ENCODE measurements around the gene ASAH2.

The ASAH2 gene

DNA sequence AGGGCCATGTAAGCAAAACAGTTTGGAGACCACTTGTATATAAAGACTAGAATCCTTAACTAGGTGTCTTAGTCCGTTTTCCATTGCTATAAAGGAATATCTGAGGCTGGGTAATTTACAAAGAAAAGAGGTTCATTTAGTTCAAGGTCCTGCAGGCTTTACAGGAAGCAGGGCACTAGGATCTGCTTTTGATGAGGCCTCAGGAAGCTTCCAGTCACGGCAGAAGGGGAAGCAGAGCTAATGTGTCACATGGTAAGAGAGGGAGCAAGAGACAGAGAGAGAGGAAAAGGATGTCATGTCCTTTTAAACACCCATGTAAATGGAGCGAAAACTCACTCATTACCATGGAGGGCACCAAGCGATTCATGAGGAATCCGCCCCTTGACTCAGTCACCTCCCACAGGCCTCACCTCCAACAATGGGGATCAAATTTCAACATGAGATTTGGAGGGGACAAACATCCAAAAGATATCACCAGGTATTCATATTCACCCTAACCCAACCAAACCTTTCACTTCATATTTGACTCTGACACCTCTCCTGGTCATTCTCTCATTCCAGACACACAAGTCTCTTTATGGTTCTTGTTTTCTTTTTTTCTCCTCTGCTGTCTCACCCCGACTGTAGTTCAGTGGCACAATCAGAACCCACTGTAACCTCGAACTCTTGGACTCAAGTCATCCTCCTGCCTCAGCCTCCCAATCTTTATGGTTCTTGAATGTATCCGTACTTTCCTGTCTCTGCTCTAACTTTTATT, 30.1 kb upstream of the ASAH2 start:
- H3K4me1 ChIP-seq: no peaks in the 10 kb centered on the region
- H3K27me3 ChIP-seq: no peaks in the 10 kb centered on the region; the same call in none of the 2 replicates
- no peak for DNase-seq
- H3K9me3 ChIP-seq: no peaks in the 10 kb centered on the region
- TF ChIP-seq CTCF (IDR thresholded peaks at IDR 0.05; ENCODE audit: low read depth, low read length): no peak
- H3K4me3 ChIP-seq (ENCODE audit: low read depth, low read length): no peak overlapping the region
- H3K36me3 ChIP-seq: no peaks in the 10 kb centered on the region

DNA sequence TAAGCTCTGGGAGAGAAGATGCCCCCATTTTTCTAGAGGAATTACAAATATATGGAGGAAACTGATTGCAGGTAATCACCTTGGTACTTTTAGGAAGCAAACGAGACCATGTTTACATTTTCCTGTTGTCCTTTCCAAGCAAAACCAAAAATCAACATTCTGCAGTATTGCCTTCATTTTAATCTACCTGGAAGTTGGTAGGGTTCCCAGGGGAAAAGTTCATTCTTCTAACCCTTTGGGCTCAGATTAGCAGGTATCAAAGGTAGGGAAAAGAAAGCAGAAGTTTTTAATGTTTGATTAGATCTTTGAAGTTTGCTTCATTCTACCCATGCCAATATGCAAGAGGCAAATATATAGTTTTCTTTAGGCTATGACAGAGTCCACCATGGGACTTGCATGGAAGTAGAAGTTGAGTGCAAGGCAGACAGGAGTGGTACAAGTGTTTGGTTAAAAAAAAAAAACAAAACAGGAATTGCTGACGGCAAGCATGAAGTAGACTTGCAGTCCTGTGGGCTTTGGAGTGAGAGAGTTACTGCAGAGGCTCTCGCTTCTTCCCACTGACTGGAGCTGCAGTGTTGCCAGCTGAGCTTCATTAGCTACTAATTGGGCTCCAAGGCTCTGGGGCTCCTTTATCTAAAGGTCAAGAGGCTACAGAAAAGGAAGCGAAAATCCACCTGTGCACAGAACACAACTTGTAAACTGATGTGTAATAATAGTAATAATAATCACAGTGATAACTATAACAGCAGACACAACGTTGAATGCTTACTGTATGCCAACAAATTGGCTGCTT, 28.9 kb upstream of the ASAH2 start:
- no peak for DNase-seq
- no peak for TF ChIP-seq CTCF (IDR thresholded peaks at IDR 0.05; ENCODE audit: low read depth, low read length)
- Histone ChIP-seq H3K4me3 (ENCODE audit: low read depth, low read length) (no peak overlapping the region), H3K4me1 (no peaks in the 10 kb centered on the region), H3K9me3 (no peaks in the 10 kb centered on the region), H3K36me3 (no peaks in the 10 kb centered on the region), H3K27me3 (no peaks in the 10 kb centered on the region; the same call in 1 of the 2 replicates)

DNA sequence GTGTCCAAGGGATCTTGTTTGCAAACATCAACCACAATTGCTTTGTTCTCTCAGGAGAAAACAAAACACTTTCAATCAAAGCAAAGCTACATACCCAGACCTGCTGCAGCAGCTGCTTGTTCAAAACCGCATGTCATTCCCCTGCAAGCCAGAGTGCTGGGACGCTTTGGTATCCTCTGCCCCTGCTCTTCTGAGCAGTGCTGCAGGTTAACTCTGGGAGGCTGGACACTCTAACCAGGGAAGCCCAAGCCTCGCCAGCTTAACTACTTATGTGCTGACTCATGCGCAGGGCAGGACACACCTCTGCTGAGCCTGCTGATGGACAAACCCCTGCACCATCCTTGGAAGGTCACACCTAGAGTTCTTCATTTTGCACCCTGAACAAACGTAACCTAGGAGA, 28.2 kb upstream of the ASAH2 start:
- TF ChIP-seq CTCF (IDR thresholded peaks at IDR 0.05; ENCODE audit: low read depth, low read length): no peak
- no peak overlapping the region for H3K4me3 ChIP-seq (ENCODE audit: low read depth, low read length)
- H3K4me1 ChIP-seq: no peaks in the 10 kb centered on the region
- H3K27me3 ChIP-seq: no peaks in the 10 kb centered on the region; the same call in 1 of the 2 replicates
- DNase-seq: no peak
- H3K9me3 ChIP-seq: no peaks in the 10 kb centered on the region
- H3K36me3 ChIP-seq: no peaks in the 10 kb centered on the region

DNA sequence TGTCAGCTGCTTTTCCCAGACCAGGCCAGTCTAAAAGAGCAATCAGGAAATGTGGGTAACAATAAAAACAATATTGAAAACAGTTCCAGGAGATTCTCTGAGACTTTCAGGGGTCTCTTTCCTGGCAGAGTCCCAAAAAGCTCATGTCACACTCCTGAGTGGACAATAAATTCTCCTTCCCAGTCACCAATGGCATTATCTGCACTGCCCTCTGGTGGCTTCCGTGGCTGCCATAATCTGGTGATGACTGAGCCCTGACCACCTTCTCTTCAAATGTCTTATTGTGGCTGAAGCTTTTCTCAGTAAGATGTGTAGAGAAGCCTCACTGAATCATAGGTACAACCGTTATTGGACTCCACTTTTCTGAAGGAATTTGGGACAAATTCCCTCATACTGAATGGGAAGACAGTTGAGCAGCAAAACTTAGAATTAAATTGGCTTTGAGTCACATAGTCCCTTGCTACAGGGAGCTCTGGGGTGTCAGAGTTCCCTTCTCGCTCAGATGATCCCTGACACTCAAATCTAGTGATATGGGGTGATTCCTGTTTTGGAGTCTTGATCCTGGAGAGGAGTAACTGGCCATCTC, 24.4 kb upstream of the ASAH2 start:
- Histone ChIP-seq H3K4me3 (ENCODE audit: low read depth, low read length) (no peak overlapping the region), H3K4me1 (no peaks in the 10 kb centered on the region), H3K27me3 (no peaks in the 10 kb centered on the region; the same call in 1 of the 2 replicates), H3K36me3 (no peaks in the 10 kb centered on the region), H3K9me3 (no peaks in the 10 kb centered on the region)
- peak; percentile 43 for DNase-seq
- peak; percentile 70 for TF ChIP-seq CTCF (IDR thresholded peaks at IDR 0.05; ENCODE audit: low read depth, low read length)

- no peak for DNase-seq
- no peak overlapping the region for H3K4me3 ChIP-seq (ENCODE audit: low read depth, low read length)
Measured at GRCh38 chr10:50272531-50272930, 21.2 kb upstream of the ASAH2 start.

More at GRCh38 chr10:50272531-50272930, 21.2 kb upstream of the ASAH2 start:
- no peak for TF ChIP-seq CTCF (IDR thresholded peaks at IDR 0.05; ENCODE audit: low read depth, low read length)
- Histone ChIP-seq H3K27me3 (no peaks in the 10 kb centered on the region; the same call in 1 of the 2 replicates), H3K36me3 (no peaks in the 10 kb centered on the region), H3K9me3 (no peaks in the 10 kb centered on the region), H3K4me1 (no peaks in the 10 kb centered on the region)

Data from BE2C (cell line).